A549 (cell line): ENCODE data around the gene EMC6. TPM values are rescaled to one million over a fixed set of nuclear protein-coding genes. Genes with fewer than 3 reads are reported as not detected.

ENCODE experiments used
- ATAC-seq, 2 experiments: fragments of 200-7000 bp in 1 of 2; fragments of >200 bp in 1 of 2; cut with Nextera tagmentation in 1 of 2; cut with Tn5 transposase in 1 of 2; 3 replicates each; pipeline versions ENCODE4 v1.8.0 to v1.9.1; 2018 to 2020; ENCODE audit warnings: mild to moderate bottlenecking in 1 of 2, moderate library complexity in 1 of 2
- CTCF ChIA-PET: fragments of 300-600 bp; sonication (Branson Sonifier 250); formaldehyde crosslinking; extraction: SDS; loops from one replicate; lab custom pipeline; 2021; ENCODE audit warnings: antibody characterized with exemption, inconsistent platforms; lab: Yijun Ruan, JAX
- POLR2A ChIA-PET: fragments of 350-600 bp; formaldehyde crosslinking; extraction: SDS; loops from one replicate; lab custom pipeline; 2021; ENCODE audit warnings: antibody characterized with exemption, inconsistent platforms; lab: Yijun Ruan, JAX
- DNase-seq, 2 experiments: peaks; one replicate each; pipeline versions ENCODE4 v3.0.0 to v3.0.0-alpha.2; 2011 to 2016; ENCODE audit warnings: low read depth in 1 of 2, low spot score in 1 of 2
- FAIRE-seq: peaks from 2 replicates; lab custom pipeline; 2011; peaks lifted over from hg19 to GRCh38; lab: Jason Lieb, UNC
- H3K27ac ChIP-seq, 2 experiments: fragments of >200 bp; sonication (Bioruptor Twin); formaldehyde crosslinking; 3 replicates each; pipeline ENCODE4 v1.5.1; 2016 to 2017
- H3K4me1 ChIP-seq: fragments of >200 bp; sonication (Bioruptor Twin); formaldehyde crosslinking; 3 replicates; pipeline ENCODE4 v1.6.1; 2016
- H3K4me2 ChIP-seq: fragments of >200 bp; sonication (Bioruptor Twin); formaldehyde crosslinking; 3 replicates; pipeline ENCODE4 v1.6.1; 2016
- H3K4me3 ChIP-seq: fragments of >200 bp; sonication (Bioruptor Twin); formaldehyde crosslinking; 3 replicates; pipeline ENCODE4 v1.5.1; 2016
- H3K9me3 ChIP-seq: fragments of >200 bp; sonication (Bioruptor Twin); formaldehyde crosslinking; 3 replicates; pipeline ENCODE4 v1.6.1; 2016
- CBX8 ChIP-seq: fragments of 200-600 bp; sonication (generic); IDR thresholded peaks from 2 replicates; pipeline ENCODE4 v1.6.1; 2016
- FOSB ChIP-seq: fragments of 250-450 bp; sonication (Bioruptor Pico); IDR thresholded peaks from 2 replicates; pipeline ENCODE4 v1.5.0; 2020; ENCODE audit warnings: mild to moderate bottlenecking, moderate library complexity
- GATA3 ChIP-seq: IDR thresholded peaks from 2 replicates; pipeline ENCODE4 v1.6.1; 2012; ENCODE audit warnings: borderline replicate concordance
- HOXA7 ChIP-seq: fragments of 250-450 bp; sonication (Bioruptor Pico); IDR thresholded peaks from 2 replicates; pipeline ENCODE4 v1.5.0; 2020; ENCODE audit warnings: mild to moderate bottlenecking, moderate library complexity
- JUNB ChIP-seq: fragments of >200 bp; sonication (Bioruptor Twin); formaldehyde crosslinking; IDR thresholded peaks from 2 replicates; pipeline ENCODE4 v1.6.1; 2016
- KDM5A ChIP-seq: fragments of 200-600 bp; sonication (generic); IDR thresholded peaks from 2 replicates; pipeline ENCODE4 v1.6.1; 2016; ENCODE audit warnings: antibody characterized with exemption, mild to moderate bottlenecking
- MAZ ChIP-seq: fragments of 150-350 bp; IDR thresholded peaks from 2 replicates; pipeline ENCODE4 v1.6.1; 2014; ENCODE audit warnings: antibody characterized with exemption, low read depth, low read length, borderline replicate concordance
- POLR2A ChIP-seq: IDR thresholded peaks from 2 replicates; pipeline ENCODE4 v1.6.1; 2012; ENCODE audit warnings: mild to moderate bottlenecking, low read length
- POLR2AphosphoS2 ChIP-seq: conservative IDR thresholded peaks from 2 replicates; pipeline ENCODE4 v1.6.1; 2012; ENCODE audit warnings: low read length, improper control_type of control experiment, inconsistent platforms
- RAD21 ChIP-seq, 2 experiments: fragments of >200 bp in 1 of 2; sonication (Bioruptor Twin) in 1 of 2; formaldehyde crosslinking in 1 of 2; IDR thresholded peaks in 1 of 2; conservative IDR thresholded peaks in 1 of 2; 2 replicates in 1 of 2; 3 replicates in 1 of 2; pipeline ENCODE4 v1.6.1; 2012 to 2018; ENCODE audit warnings: inconsistent platforms in 1 of 2
- RARB ChIP-seq: fragments of 250-450 bp; sonication (Bioruptor Pico); IDR thresholded peaks from 2 replicates; pipeline ENCODE4 v1.8.0; 2021; ENCODE audit warnings: mild to moderate bottlenecking, moderate library complexity
- RFX5 ChIP-seq: fragments of 450-650 bp; IDR thresholded peaks from 2 replicates; pipeline ENCODE4 v1.7.1; 2014; ENCODE audit warnings: antibody characterized with exemption, mild to moderate bottlenecking, moderate library complexity
- SREBF2 ChIP-seq: fragments of 450-650 bp; IDR thresholded peaks from 2 replicates; pipeline ENCODE4 v1.6.1; 2014; ENCODE audit warnings: mild to moderate bottlenecking, moderate library complexity
- ZNF302 ChIP-seq: fragments of 250-450 bp; sonication (Bioruptor Pico); IDR thresholded peaks from 2 replicates; pipeline ENCODE4 v1.9.0; 2021; ENCODE audit warnings: inconsistent platforms, mild to moderate bottlenecking, moderate library complexity
- WGBS: methylation state at CpG from one replicate; pipeline ENCODE4 v1.1.6; 2017; ENCODE audit errors: missing lambda C conversion rate; 5-methylcytosine and 5-hydroxymethylcytosine counted together
- polyA plus RNA-seq, 4 experiments: library from polyadenylated mRNA; depleted of rRNA in 3 of 4; stranded (reverse); fragments of >200 nt; fragmentation: RNase III in 1 of 4; extraction: RNeasy Plus Mini Kit Qiagen cat#74134 plus additional on column Dnase treatment in 1 of 4; gene quantifications; 2 replicates in 3 of 4; 3 replicates in 1 of 4; pipeline ENCODE4 v1.2.3, GENCODE V29; 2011 to 2017
- TF ChIP-seq, protein P1 (sequence below): fragments of 150-350 bp; IDR thresholded peaks from 2 replicates; pipeline ENCODE4 v1.6.1; 2014; ENCODE audit warnings: low read depth, mild to moderate bottlenecking, low read length
- TF ChIP-seq, protein P2 (sequence below): fragments of 200-600 bp; sonication (generic); IDR thresholded peaks from 2 replicates; pipeline ENCODE4 v1.6.1; 2016; ENCODE audit warnings: antibody characterized with exemption, mild to moderate bottlenecking, moderate library complexity
- TF ChIP-seq, protein P3 (sequence below): IDR thresholded peaks from 2 replicates; pipeline ENCODE4 v1.6.1; 2012

EMC6 gene
- polyA plus RNA-seq, 2 of the 4 experiments (the other 2 are of a cell fraction): 68.3 to 122 TPM

DNA sequence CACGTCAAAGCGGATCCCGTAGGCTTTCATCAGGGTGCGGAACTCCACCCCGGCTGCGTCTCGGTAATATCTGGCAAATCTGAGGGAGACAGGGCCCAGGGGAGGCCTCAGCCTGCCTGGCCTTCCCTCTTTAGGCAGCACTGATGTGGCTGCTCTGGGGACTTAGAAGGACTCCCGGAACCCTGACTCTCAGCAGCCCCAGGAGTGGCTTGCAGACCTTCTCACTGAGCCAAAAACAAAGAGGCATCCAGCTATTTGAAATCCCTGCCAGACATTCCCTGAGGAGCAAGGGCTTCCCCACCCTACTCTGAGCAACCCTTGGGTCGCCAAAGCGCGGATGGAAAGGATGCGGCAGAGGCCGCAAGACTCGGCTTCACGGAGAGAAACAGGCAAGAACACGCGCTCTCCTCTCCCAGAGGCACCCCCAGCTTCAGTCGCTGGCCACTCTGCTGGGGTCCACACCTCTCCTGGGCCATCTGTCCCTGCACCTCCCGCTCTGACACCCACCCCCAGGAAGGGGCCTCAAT lies 19.5 kb downstream of the EMC6 start:
- 82% methylated on average over 19 of the region's 19 CpGs for WGBS
- FAIRE-seq (no peak), ATAC-seq (peak; percentile 15 to 48; a peak in 4 of 6 replicates), DNase-seq (no peak)
- H3K4me3 ChIP-seq: no peak overlapping the region
- no peaks in the 10 kb centered on the region for H3K4me1 ChIP-seq
- no peaks in the 10 kb centered on the region for H3K9me3 ChIP-seq
- ChIA-PET CTCF (interaction anchor here (1.2 to 1.4 kb wide), 2 partner anchors 11 to 49 kb away, joined by 3 to 6 read pairs; no protein-coding TSS in a partner anchor), POLR2A (interaction anchor here (1.0 kb wide), 1 partner anchor 11 kb away, joined by 3 read pairs; no protein-coding TSS in a partner anchor)
- TF ChIP-seq, protein P1, sequence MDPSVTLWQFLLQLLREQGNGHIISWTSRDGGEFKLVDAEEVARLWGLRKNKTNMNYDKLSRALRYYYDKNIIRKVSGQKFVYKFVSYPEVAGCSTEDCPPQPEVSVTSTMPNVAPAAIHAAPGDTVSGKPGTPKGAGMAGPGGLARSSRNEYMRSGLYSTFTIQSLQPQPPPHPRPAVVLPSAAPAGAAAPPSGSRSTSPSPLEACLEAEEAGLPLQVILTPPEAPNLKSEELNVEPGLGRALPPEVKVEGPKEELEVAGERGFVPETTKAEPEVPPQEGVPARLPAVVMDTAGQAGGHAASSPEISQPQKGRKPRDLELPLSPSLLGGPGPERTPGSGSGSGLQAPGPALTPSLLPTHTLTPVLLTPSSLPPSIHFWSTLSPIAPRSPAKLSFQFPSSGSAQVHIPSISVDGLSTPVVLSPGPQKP: no peak
- no peak for TF ChIP-seq RAD21 (conservative IDR thresholded peaks at IDR 0.05 in 1 of 2, IDR thresholded peaks at IDR 0.05 in 1 of 2)
- TF ChIP-seq HOXA7 (CRISPR knock-in tag): no peak
- TF ChIP-seq, protein P2, sequence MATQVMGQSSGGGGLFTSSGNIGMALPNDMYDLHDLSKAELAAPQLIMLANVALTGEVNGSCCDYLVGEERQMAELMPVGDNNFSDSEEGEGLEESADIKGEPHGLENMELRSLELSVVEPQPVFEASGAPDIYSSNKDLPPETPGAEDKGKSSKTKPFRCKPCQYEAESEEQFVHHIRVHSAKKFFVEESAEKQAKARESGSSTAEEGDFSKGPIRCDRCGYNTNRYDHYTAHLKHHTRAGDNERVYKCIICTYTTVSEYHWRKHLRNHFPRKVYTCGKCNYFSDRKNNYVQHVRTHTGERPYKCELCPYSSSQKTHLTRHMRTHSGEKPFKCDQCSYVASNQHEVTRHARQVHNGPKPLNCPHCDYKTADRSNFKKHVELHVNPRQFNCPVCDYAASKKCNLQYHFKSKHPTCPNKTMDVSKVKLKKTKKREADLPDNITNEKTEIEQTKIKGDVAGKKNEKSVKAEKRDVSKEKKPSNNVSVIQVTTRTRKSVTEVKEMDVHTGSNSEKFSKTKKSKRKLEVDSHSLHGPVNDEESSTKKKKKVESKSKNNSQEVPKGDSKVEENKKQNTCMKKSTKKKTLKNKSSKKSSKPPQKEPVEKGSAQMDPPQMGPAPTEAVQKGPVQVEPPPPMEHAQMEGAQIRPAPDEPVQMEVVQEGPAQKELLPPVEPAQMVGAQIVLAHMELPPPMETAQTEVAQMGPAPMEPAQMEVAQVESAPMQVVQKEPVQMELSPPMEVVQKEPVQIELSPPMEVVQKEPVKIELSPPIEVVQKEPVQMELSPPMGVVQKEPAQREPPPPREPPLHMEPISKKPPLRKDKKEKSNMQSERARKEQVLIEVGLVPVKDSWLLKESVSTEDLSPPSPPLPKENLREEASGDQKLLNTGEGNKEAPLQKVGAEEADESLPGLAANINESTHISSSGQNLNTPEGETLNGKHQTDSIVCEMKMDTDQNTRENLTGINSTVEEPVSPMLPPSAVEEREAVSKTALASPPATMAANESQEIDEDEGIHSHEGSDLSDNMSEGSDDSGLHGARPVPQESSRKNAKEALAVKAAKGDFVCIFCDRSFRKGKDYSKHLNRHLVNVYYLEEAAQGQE: no peak
- TF ChIP-seq POLR2A: no peak
- TF ChIP-seq CBX8: no peak
- TF ChIP-seq JUNB: no peak
- no peak for TF ChIP-seq MAZ
- no peak overlapping the region for H3K27ac ChIP-seq
- H3K4me2 ChIP-seq: no peak overlapping the region

DNA sequence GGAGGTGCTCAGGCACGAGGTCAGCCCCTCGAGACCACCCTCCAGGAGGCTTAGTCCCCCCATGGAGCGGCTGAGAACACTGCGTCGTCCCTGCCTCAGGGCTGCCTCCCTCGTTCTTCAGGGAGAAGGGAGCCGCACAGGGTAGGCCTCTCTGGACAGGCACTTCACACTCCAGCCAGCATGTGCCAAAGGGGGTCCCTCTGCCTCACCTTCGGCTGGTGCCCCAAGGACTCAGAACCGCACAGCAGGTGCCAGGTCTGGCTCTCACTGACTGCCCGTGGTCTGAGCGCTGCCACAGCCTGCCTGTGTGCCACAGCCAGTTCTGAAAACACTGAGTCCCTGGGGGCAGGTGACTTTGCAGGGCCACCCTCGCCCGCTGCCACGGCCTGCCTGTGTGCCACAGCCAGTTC lies 20.2 kb downstream of the EMC6 start:
- ChIA-PET POLR2A (no interaction called here), CTCF (interaction anchor here (1.2 to 2.1 kb wide), 3 partner anchors 12 to 49 kb away, joined by 3 to 6 read pairs (median 6); no protein-coding TSS in a partner anchor)
- Histone ChIP-seq H3K4me2 (no peak overlapping the region), H3K9me3 (no peaks in the 10 kb centered on the region), H3K4me1 (no peaks in the 10 kb centered on the region), H3K4me3 (no peak overlapping the region), H3K27ac (no peak overlapping the region)
- DNase-seq: no peak
- TF ChIP-seq RFX5: no peak
- no peak for FAIRE-seq
- ATAC-seq: peak; percentile 3 to 12; a peak in 5 of 6 replicates
- 84% methylated on average over 11 of the region's 14 CpGs for WGBS

DNA sequence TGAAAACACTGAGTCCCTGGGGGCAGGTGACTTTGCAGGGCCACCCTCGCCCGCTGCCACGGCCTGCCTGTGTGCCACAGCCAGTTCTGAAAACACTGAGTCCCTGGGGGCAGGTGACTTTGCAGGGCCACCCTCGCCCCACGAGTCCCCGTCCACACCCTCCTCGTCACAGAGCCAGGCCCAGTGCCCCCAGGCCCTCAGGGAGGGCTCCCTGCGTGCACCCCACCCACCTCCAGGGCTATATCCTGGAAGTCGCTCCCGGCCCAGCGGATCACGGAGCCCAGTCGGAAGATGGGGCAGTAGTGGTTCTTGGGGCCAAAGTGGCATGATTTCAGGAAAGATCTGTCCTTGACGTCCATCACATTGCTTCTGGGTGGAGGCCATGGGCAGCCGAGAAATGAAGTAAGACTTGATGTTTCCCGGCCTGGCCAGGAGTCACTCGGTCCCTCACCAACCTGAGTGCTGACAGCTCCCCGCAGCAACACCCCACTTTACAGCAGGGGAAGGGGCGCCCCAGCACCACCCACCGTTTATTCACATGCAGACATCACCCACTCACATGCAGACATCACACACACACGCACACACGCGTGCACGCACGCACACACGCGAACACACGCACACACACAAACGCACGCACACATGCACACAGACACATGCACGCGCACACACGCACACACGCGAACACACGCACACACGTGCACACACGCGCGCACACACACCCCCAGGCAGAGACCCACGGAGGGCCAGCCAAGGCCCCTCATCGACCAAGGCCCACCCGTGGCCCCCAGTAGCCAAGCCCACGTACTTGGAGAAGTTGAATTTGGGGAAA lies 20.9 kb downstream of the EMC6 start:
- Histone ChIP-seq H3K4me2 (no peak overlapping the region), H3K9me3 (no peaks in the 10 kb centered on the region), H3K4me1 (peaks cover under 1% of the 10 kb centered on the region; the same call in 1 of the 3 replicates), H3K4me3 (no peak overlapping the region), H3K27ac (no peak overlapping the region)
- POLR2A ChIA-PET: no interaction called here
- TF ChIP-seq ZNF302 (CRISPR knock-in tag) (no peak), KDM5A (no peak), RARB (no peak), GATA3 (no peak), SREBF2 (no peak), POLR2AphosphoS2 (no peak), RAD21 (conservative IDR thresholded peaks at IDR 0.05 in 1 of 2, IDR thresholded peaks at IDR 0.05 in 1 of 2) (no peak), FOSB (CRISPR knock-in tag) (no peak)
- TF ChIP-seq, protein P3, sequence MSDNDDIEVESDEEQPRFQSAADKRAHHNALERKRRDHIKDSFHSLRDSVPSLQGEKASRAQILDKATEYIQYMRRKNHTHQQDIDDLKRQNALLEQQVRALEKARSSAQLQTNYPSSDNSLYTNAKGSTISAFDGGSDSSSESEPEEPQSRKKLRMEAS: no peak
- FAIRE-seq (no peak), DNase-seq (no peak), ATAC-seq (peak in 1 of 2 experiments; percentile 25; a peak in 2 of 6 replicates)
- WGBS: 91% methylated on average over 37 of the region's 44 CpGs
- CTCF ChIA-PET: interaction anchor here (2.1 kb wide), 1 partner anchor 48 kb away, joined by 6 read pairs; no protein-coding TSS in a partner anchor
